GM23338 (cell line): ENCODE results near the gene DPY19L1.
"Not testable (repeated sequence)": the region's sequence is repeated elsewhere in the genome, so short reads cannot be mapped to it uniquely, and the experiment has no call there.

ENCODE experiments used
- CREB1 ChIP-seq: fragments of 250-450 bp; sonication (Bioruptor Pico); IDR thresholded peaks from 2 replicates; pipeline ENCODE4 v1.5.0; 2020; ENCODE audit warnings: low read depth, mild to moderate bottlenecking, moderate library complexity
- EZH2 ChIP-seq: fragments of 200-600 bp; sonication (generic); IDR thresholded peaks from one replicate; pipeline ENCODE4 v1.8.0; 2017; ENCODE audit warnings: antibody characterized with exemption, mild to moderate bottlenecking, low read depth; ENCODE audit not compliant: unreplicated experiment
- EZH2phosphoT487 ChIP-seq: fragments of 200-600 bp; sonication (generic); IDR thresholded peaks from one replicate; pipeline ENCODE4 v1.8.1; 2018; ENCODE audit warnings: antibody characterized with exemption; ENCODE audit not compliant: unreplicated experiment
- JUNB ChIP-seq: IDR thresholded peaks from one replicate; pipeline ENCODE4 v1.6.1; 2016; ENCODE audit warnings: antibody characterized with exemption; ENCODE audit not compliant: unreplicated experiment
- NANOG ChIP-seq: IDR thresholded peaks from 2 replicates; pipeline ENCODE4 v1.6.1; 2016; ENCODE audit warnings: antibody characterized with exemption, borderline replicate concordance
- POLR2AphosphoS5 ChIP-seq: IDR thresholded peaks from 2 replicates; pipeline ENCODE4 v1.6.1; 2016; ENCODE audit warnings: antibody characterized with exemption, low read depth
- STAT1 ChIP-seq: IDR thresholded peaks from one replicate; pipeline ENCODE4 v1.6.1; 2016; ENCODE audit warnings: antibody characterized with exemption; ENCODE audit not compliant: unreplicated experiment
- ZNF114 ChIP-seq: fragments of 250-450 bp; sonication (Bioruptor Pico); IDR thresholded peaks from 2 replicates; pipeline ENCODE4 v1.5.0; 2020; ENCODE audit warnings: mild to moderate bottlenecking, moderate library complexity
- ZNF331 ChIP-seq: fragments of 250-450 bp; sonication (Bioruptor Pico); IDR thresholded peaks from 2 replicates; pipeline ENCODE4 v1.5.0; 2020; ENCODE audit warnings: low read depth, mild to moderate bottlenecking, moderate library complexity
- TF ChIP-seq, protein P1 (sequence below), 2 experiments: fragments of 200-600 bp in 1 of 2; sonication (generic) in 1 of 2; conservative IDR thresholded peaks; 2 replicates each; pipeline versions ENCODE4 v1.5.1 to v1.6.1; 2016 to 2017; ENCODE audit warnings: antibody characterized with exemption in 2 of 2, low read depth in 2 of 2, mild to moderate bottlenecking in 2 of 2, moderate library complexity in 1 of 2
- TF ChIP-seq, protein P2 (sequence below): IDR thresholded peaks from 2 replicates; pipeline ENCODE4 v1.6.1; 2016; ENCODE audit warnings: antibody characterized with exemption
- TF ChIP-seq, protein P3 (sequence below): IDR thresholded peaks from one replicate; pipeline ENCODE4 v1.6.1; 2018; ENCODE audit warnings: antibody characterized with exemption; ENCODE audit not compliant: unreplicated experiment
- TF ChIP-seq, protein P4 (sequence below): fragments of 250-450 bp; sonication (Bioruptor Pico); IDR thresholded peaks from 2 replicates; pipeline ENCODE4 v1.5.0; 2020; ENCODE audit warnings: mild to moderate bottlenecking, moderate library complexity

DNA sequence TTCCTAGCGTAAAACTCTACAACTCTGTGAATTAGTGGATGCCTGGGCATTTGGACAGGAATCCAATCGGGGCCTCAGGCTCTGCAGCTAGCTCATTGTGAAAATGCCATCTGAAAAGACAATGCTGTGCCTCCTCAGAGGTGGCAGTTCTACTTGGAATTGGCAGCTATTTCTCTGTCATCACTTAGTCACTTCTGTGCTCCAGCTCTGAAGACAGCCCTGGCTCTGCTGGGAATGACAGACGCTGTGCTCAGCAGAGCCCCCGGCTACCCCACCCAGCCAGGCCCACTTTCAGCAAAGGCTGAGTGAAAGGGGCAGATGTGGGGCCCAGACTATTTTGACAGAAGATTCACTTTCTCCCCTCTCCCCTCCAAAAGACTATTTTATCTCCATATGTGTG is 119.8 kb downstream of the DPY19L1 start:
- TF ChIP-seq, protein P1, sequence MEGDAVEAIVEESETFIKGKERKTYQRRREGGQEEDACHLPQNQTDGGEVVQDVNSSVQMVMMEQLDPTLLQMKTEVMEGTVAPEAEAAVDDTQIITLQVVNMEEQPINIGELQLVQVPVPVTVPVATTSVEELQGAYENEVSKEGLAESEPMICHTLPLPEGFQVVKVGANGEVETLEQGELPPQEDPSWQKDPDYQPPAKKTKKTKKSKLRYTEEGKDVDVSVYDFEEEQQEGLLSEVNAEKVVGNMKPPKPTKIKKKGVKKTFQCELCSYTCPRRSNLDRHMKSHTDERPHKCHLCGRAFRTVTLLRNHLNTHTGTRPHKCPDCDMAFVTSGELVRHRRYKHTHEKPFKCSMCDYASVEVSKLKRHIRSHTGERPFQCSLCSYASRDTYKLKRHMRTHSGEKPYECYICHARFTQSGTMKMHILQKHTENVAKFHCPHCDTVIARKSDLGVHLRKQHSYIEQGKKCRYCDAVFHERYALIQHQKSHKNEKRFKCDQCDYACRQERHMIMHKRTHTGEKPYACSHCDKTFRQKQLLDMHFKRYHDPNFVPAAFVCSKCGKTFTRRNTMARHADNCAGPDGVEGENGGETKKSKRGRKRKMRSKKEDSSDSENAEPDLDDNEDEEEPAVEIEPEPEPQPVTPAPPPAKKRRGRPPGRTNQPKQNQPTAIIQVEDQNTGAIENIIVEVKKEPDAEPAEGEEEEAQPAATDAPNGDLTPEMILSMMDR (conservative IDR thresholded peaks at IDR 0.05; ENCODE audit: low read depth in 2 of 2), result not testable (repeated sequence)
- TF ChIP-seq, protein P2, sequence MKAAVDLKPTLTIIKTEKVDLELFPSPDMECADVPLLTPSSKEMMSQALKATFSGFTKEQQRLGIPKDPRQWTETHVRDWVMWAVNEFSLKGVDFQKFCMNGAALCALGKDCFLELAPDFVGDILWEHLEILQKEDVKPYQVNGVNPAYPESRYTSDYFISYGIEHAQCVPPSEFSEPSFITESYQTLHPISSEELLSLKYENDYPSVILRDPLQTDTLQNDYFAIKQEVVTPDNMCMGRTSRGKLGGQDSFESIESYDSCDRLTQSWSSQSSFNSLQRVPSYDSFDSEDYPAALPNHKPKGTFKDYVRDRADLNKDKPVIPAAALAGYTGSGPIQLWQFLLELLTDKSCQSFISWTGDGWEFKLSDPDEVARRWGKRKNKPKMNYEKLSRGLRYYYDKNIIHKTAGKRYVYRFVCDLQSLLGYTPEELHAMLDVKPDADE, result not testable (repeated sequence)
- not testable (repeated sequence) for TF ChIP-seq EZH2; POLR2AphosphoS5; CREB1; EZH2phosphoT487; STAT1; JUNB; ZNF114 (CRISPR knock-in tag); ZNF331 (CRISPR knock-in tag); NANOG
- TF ChIP-seq, protein P3, sequence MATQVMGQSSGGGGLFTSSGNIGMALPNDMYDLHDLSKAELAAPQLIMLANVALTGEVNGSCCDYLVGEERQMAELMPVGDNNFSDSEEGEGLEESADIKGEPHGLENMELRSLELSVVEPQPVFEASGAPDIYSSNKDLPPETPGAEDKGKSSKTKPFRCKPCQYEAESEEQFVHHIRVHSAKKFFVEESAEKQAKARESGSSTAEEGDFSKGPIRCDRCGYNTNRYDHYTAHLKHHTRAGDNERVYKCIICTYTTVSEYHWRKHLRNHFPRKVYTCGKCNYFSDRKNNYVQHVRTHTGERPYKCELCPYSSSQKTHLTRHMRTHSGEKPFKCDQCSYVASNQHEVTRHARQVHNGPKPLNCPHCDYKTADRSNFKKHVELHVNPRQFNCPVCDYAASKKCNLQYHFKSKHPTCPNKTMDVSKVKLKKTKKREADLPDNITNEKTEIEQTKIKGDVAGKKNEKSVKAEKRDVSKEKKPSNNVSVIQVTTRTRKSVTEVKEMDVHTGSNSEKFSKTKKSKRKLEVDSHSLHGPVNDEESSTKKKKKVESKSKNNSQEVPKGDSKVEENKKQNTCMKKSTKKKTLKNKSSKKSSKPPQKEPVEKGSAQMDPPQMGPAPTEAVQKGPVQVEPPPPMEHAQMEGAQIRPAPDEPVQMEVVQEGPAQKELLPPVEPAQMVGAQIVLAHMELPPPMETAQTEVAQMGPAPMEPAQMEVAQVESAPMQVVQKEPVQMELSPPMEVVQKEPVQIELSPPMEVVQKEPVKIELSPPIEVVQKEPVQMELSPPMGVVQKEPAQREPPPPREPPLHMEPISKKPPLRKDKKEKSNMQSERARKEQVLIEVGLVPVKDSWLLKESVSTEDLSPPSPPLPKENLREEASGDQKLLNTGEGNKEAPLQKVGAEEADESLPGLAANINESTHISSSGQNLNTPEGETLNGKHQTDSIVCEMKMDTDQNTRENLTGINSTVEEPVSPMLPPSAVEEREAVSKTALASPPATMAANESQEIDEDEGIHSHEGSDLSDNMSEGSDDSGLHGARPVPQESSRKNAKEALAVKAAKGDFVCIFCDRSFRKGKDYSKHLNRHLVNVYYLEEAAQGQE, result not testable (repeated sequence)
- TF ChIP-seq, protein P4, sequence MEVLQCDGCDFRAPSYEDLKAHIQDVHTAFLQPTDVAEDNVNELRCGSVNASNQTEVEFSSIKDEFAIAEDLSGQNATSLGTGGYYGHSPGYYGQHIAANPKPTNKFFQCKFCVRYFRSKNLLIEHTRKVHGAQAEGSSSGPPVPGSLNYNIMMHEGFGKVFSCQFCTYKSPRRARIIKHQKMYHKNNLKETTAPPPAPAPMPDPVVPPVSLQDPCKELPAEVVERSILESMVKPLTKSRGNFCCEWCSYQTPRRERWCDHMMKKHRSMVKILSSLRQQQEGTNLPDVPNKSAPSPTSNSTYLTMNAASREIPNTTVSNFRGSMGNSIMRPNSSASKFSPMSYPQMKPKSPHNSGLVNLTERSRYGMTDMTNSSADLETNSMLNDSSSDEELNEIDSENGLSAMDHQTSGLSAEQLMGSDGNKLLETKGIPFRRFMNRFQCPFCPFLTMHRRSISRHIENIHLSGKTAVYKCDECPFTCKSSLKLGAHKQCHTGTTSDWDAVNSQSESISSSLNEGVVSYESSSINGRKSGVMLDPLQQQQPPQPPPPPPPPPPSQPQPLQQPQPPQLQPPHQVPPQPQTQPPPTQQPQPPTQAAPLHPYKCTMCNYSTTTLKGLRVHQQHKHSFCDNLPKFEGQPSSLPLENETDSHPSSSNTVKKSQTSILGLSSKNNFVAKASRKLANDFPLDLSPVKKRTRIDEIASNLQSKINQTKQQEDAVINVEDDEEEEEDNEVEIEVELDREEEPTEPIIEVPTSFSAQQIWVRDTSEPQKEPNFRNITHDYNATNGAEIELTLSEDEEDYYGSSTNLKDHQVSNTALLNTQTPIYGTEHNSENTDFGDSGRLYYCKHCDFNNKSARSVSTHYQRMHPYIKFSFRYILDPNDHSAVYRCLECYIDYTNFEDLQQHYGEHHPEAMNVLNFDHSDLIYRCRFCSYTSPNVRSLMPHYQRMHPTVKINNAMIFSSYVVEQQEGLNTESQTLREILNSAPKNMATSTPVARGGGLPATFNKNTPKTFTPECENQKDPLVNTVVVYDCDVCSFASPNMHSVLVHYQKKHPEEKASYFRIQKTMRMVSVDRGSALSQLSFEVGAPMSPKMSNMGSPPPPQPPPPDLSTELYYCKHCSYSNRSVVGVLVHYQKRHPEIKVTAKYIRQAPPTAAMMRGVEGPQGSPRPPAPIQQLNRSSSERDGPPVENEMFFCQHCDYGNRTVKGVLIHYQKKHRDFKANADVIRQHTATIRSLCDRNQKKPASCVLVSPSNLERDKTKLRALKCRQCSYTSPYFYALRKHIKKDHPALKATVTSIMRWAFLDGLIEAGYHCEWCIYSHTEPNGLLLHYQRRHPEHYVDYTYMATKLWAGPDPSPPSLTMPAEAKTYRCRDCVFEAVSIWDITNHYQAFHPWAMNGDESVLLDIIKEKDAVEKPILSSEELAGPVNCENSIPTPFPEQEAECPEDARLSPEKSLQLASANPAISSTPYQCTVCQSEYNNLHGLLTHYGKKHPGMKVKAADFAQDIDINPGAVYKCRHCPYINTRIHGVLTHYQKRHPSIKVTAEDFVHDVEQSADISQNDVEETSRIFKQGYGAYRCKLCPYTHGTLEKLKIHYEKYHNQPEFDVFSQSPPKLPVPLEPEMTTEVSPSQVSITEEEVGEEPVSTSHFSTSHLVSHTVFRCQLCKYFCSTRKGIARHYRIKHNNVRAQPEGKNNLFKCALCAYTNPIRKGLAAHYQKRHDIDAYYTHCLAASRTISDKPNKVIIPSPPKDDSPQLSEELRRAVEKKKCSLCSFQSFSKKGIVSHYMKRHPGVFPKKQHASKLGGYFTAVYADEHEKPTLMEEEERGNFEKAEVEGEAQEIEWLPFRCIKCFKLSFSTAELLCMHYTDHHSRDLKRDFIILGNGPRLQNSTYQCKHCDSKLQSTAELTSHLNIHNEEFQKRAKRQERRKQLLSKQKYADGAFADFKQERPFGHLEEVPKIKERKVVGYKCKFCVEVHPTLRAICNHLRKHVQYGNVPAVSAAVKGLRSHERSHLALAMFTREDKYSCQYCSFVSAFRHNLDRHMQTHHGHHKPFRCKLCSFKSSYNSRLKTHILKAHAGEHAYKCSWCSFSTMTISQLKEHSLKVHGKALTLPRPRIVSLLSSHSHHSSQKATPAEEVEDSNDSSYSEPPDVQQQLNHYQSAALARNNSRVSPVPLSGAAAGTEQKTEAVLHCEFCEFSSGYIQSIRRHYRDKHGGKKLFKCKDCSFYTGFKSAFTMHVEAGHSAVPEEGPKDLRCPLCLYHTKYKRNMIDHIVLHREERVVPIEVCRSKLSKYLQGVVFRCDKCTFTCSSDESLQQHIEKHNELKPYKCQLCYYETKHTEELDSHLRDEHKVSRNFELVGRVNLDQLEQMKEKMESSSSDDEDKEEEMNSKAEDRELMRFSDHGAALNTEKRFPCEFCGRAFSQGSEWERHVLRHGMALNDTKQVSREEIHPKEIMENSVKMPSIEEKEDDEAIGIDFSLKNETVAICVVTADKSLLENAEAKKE, result not testable (repeated sequence)
